ENCODE results near the gene BFSP2.
"Not testable (repeated sequence)": the region's sequence is repeated elsewhere in the genome, so short reads cannot be mapped to it uniquely, and the experiment has no call there.

BFSP2 gene

GRCh38 chr3:133515127-133515526 is 115.3 kb downstream of the BFSP2 start:
- no peak for DNase-seq (ENCODE audit: low read depth, low spot score)

- DNase-seq (ENCODE audit: low read depth, low spot score) = no peak
These were observed 120.4 kb downstream of the BFSP2 start for GRCh38 chr3:133520286-133520685.

- DNase-seq (ENCODE audit: low read depth, low spot score) = not testable (repeated sequence)
These were observed 121.1 kb downstream of the BFSP2 start for GRCh38 chr3:133520938-133521337.

GRCh38 chr3:133521946-133522345 is 122.1 kb downstream of the BFSP2 start:
- no peak for DNase-seq (ENCODE audit: low read depth, low spot score)

- DNase-seq (ENCODE audit: low read depth, low spot score) = not testable (repeated sequence)
These were observed 123.9 kb downstream of the BFSP2 start for GRCh38 chr3:133523758-133524157.

All from activated naive CD8-positive, alpha-beta T cell treated with anti-CD3 and anti-CD28 coated beads, Interleukin-2, amount 50 U/mL, for 16 hours (primary cell).